Measurements from ENCODE around the gene ODC1. TPM values are rescaled to one million over a fixed set of nuclear protein-coding genes. Genes with fewer than 3 reads are reported as not detected.

The ODC1 gene
- total RNA-seq, 1 experiment from 2014 or later, result 78.4 TPM

DNA sequence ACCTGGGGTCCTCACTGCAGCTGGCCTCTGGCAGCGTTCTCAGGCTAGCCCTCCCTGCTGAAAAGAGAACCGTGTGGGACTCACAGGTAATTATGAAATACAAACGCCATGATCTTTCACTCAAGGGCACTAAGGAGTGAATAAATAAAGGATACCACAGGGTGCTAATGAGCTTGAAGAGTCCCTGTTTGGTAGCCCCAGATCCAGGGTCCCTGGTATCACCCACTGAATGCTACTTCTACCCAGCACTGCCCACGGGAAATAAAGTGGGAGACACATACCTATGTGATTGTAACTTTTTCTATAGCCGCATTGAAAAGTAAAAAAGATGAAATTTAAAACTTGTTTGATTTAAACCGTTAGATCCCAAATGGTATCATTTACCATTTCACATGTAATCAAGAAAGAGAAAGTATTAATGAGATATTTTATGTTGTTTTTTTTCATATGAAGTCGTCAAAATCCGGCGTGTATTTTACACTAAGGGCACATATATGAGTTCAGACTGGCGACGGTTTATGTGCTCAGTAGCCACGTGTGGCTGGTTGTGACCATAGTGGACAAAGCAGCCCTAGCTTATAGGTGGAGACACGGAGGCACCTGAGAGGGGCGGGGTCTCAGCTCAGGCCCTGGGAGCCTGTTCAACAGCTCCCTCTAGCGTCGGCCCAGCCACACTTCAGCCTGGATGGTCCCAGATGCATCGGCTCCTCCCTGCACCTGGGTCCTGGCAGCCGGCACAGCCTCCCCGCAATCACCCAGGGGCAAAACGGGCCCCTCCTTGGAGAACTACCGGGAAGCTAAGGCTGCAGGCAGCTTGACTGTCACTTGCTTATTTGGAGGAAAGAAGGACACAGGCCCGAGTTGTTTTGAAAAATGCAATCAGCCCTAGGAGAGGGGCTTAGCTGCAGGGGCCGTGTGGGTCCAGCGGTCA, 39.2 kb downstream of the ODC1 start:
- DNase-seq, result peak; percentile 91
- Mint-ChIP-seq H3K27me3 (ENCODE audit: unreplicated experiment) (no peaks in the 10 kb centered on the region), H3K36me3 (ENCODE audit: insufficient read depth, unreplicated experiment) (peaks cover 36% of the 10 kb centered on the region), H3K27ac (ENCODE audit: unreplicated experiment) (peak overlapping the region; percentile 91), H3K4me1 (ENCODE audit: low read depth, unreplicated experiment) (peaks cover 60% of the 10 kb centered on the region), H3K9me3 (ENCODE audit: low read depth, unreplicated experiment) (no peaks in the 10 kb centered on the region), H3K4me3 (ENCODE audit: low read depth, unreplicated experiment) (peak overlapping the region; percentile 61)
- BruUV-seq (replicated peaks), result TSS peak; percentile 88
- intact Hi-C loops (cut with micrococcal nuclease; ENCODE audit: unreplicated experiment), result loop anchor here (1.0 to 5.0 kb wide), 4 partner anchors 53 to 282 kb away; partner anchors contain the start of gene HPCAL1
- CTCF ChIA-PET, result interaction anchor here (0.6 to 4.0 kb wide), 31 partner anchors 11 to 336 kb away, joined by 3 to 41 read pairs (median 5); partner anchors contain the start of gene HPCAL1
- TF ChIP-seq, protein P1, sequence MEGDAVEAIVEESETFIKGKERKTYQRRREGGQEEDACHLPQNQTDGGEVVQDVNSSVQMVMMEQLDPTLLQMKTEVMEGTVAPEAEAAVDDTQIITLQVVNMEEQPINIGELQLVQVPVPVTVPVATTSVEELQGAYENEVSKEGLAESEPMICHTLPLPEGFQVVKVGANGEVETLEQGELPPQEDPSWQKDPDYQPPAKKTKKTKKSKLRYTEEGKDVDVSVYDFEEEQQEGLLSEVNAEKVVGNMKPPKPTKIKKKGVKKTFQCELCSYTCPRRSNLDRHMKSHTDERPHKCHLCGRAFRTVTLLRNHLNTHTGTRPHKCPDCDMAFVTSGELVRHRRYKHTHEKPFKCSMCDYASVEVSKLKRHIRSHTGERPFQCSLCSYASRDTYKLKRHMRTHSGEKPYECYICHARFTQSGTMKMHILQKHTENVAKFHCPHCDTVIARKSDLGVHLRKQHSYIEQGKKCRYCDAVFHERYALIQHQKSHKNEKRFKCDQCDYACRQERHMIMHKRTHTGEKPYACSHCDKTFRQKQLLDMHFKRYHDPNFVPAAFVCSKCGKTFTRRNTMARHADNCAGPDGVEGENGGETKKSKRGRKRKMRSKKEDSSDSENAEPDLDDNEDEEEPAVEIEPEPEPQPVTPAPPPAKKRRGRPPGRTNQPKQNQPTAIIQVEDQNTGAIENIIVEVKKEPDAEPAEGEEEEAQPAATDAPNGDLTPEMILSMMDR (IDR thresholded peaks at IDR 0.05; ENCODE audit: unreplicated experiment), result peak; percentile 93

- Mint-ChIP-seq H3K4me1 (ENCODE audit: low read depth, unreplicated experiment) (peaks cover 55% of the 10 kb centered on the region), H3K36me3 (ENCODE audit: insufficient read depth, unreplicated experiment) (peaks cover 36% of the 10 kb centered on the region), H3K4me3 (ENCODE audit: low read depth, unreplicated experiment) (peak overlapping the region; percentile 61), H3K27ac (ENCODE audit: unreplicated experiment) (peak overlapping the region; percentile 91), H3K27me3 (ENCODE audit: unreplicated experiment) (no peaks in the 10 kb centered on the region), H3K9me3 (ENCODE audit: low read depth, unreplicated experiment) (no peaks in the 10 kb centered on the region)
- CTCF ChIA-PET, result interaction anchor here (0.6 to 4.0 kb wide), 23 partner anchors 12 to 336 kb away, joined by 3 to 41 read pairs (median 5); partner anchors contain the start of gene HPCAL1
- intact Hi-C loops (cut with micrococcal nuclease; ENCODE audit: unreplicated experiment), result loop anchor here (5.0 kb wide), 2 partner anchors 106 to 281 kb away; partner anchors contain the start of gene HPCAL1
- peak; percentile 77 for DNase-seq
- TF ChIP-seq, protein P1 (IDR thresholded peaks at IDR 0.05; ENCODE audit: unreplicated experiment), result no peak
- no TSS peak for BruUV-seq (replicated peaks)
Measured at GRCh38 chr2:10407841-10408648, 40.1 kb downstream of the ODC1 start.

DNA sequence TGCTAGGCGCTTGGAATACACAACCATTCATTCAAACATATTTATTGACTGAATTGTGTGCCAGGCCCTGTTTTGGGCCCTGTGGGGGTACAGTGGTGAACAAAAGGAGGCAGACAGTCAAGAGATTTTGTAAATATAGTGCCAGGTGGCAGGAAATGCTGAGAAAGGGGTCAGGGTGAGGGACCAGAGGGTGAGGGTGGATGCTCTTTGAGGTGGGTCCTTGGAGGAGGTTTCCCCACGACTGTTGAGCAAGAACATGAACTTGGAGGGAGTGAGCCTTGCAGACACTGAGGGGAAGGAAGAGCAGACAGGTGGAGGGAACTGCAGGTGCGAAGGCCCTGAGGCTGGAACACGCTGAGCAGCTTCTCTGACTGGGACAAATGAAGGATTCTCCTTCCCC, 40.7 kb downstream of the ODC1 start:
- peak overlapping the region; percentile 91 for H3K27ac Mint-ChIP-seq (ENCODE audit: unreplicated experiment)
- CTCF ChIA-PET, result interaction anchor here (0.6 to 4.0 kb wide), 13 partner anchors 22 to 283 kb away, joined by 3 to 41 read pairs (median 9); partner anchors contain the start of gene HPCAL1
- H3K4me3 Mint-ChIP-seq (ENCODE audit: low read depth, unreplicated experiment), result peak overlapping the region; percentile 61
- intact Hi-C loops (cut with micrococcal nuclease; ENCODE audit: unreplicated experiment), result loop anchor here (5.0 kb wide), 2 partner anchors 105 to 280 kb away; partner anchors contain the start of gene HPCAL1
- H3K9me3 Mint-ChIP-seq (ENCODE audit: low read depth, unreplicated experiment), result no peaks in the 10 kb centered on the region
- H3K4me1 Mint-ChIP-seq (ENCODE audit: low read depth, unreplicated experiment), result peaks cover 49% of the 10 kb centered on the region
- H3K36me3 Mint-ChIP-seq (ENCODE audit: insufficient read depth, unreplicated experiment), result peaks cover 35% of the 10 kb centered on the region
- DNase-seq, result no peak
- H3K27me3 Mint-ChIP-seq (ENCODE audit: unreplicated experiment), result no peaks in the 10 kb centered on the region
- TF ChIP-seq, protein P1 (IDR thresholded peaks at IDR 0.05; ENCODE audit: unreplicated experiment), result no peak
- BruUV-seq (replicated peaks), result no TSS peak

Measured in Calu3 (cell line).